ENCODE data around the gene ETV2.
A peak's percentile ranks its signal among the peaks of the same experiment; 100 is the strongest.

Gene ETV2

DNA sequence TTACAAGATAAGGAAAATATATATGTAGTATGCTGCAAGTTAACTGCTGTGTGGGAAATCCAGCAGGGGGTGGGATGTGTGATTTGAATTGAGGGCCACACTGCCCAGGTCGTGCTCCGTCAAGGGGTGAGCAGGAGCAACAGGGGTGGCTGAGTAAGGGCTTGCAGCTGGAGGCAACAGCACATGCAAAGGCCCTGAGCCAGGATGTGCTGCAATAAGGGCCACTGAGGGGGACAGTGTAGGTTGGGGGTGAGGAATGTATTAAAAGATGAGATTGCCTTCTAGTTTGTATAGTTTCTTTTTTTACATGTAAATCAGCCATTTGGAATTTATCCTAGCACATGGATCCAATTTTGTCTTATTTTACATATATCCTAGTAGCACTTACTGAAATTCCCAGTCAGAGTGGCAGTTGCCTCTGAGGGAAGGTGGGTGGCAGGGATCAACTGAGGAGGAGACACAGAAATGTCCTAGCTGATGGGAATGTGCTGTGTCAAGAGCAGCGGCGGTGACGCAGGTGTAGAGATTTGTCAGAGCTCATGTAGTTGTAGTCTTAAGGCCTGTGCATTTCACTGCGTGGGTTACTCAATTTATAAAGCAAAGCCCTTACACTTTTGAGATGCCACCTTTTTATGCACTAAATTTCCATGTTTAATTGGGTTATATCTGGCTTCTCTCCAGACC, 18.1 kb upstream of the ETV2 start:
- no peak for DNase-seq
- in situ Hi-C loops (cut with MboI; ENCODE audit: low pct_unique_long_range_greater_than_20kb, low sequenced_read_pairs) = no loop called here

DNA sequence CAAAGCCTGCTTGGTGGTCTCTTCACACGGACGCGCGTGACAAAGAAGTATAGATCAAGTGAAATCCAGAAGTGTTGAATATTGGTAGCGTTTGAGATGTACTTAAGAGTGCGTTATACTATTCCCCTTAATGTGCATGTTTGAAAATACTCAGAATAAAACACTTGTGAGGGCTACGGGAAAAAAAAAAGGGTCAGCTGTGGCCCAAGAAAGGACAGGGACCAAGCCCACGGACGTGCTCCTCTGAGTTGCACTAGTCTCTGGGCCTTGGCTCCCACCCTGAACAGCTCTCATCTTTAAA, 13.3 kb upstream of the ETV2 start:
- no peak for DNase-seq
- in situ Hi-C loops (cut with MboI; ENCODE audit: low pct_unique_long_range_greater_than_20kb, low sequenced_read_pairs) = no loop called here

DNA sequence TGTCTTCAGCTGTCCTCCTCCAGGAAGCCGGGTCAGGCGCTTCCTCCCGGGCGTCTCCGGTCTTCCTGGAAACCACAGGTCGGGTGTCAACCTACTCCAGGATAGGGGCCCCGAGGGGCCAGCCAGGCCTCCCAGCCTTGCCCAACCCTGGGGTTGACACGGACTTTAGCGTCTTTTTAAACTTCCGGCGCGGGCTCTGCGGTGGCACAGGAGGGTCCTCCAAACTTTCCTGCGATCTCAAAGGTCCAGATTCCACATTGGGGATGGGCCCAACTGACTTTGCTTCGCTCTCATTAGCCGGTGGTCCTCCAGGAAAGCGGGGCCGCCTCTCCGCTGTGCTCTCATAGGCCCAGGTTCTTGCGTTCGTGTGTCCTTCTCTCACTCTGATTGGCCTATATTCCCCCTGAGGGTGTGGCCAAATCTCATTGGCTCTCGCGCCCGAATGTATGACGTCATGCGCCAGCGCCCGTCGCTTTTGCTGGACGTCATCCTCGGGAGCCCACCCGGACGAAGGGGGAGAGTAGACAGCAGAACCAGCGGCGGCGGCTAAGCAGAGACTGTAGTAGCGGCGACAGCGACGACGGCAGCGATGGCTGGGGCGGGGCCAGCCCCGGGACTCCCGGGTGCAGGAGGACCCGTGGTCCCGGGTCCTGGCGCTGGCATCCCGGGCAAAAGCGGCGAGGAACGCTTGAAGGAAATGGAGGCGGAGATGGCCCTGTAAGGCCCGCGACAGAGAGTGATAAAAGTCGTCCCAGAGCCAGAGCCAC, 12.8 kb upstream of the ETV2 start, which contains the start of gene RBM42:
RBM42 (plus strand) TSS at position 472 of the 767 bp plus-strand sequence; CDS start at position 590, 118 bp downstream.
- in situ Hi-C loops (cut with MboI; ENCODE audit: low pct_unique_long_range_greater_than_20kb, low sequenced_read_pairs) = no loop called here
- peak; percentile 99 for DNase-seq

DNA sequence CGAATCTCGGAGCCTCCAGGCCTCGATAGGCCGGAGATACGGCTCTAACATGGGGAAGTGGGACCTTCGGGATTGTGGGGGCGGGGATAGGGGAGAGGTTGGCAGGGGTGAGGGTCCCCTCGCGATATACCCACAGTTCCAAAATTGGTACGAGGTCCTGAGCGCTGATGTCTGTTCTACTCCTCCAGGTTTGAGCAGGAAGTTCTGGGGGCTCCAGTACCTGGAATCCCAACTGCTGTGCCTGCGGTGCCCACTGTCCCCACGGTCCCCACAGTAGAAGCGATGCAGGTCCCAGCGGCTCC, 12.3 kb upstream of the ETV2 start:
- DNase-seq = no peak

DNA sequence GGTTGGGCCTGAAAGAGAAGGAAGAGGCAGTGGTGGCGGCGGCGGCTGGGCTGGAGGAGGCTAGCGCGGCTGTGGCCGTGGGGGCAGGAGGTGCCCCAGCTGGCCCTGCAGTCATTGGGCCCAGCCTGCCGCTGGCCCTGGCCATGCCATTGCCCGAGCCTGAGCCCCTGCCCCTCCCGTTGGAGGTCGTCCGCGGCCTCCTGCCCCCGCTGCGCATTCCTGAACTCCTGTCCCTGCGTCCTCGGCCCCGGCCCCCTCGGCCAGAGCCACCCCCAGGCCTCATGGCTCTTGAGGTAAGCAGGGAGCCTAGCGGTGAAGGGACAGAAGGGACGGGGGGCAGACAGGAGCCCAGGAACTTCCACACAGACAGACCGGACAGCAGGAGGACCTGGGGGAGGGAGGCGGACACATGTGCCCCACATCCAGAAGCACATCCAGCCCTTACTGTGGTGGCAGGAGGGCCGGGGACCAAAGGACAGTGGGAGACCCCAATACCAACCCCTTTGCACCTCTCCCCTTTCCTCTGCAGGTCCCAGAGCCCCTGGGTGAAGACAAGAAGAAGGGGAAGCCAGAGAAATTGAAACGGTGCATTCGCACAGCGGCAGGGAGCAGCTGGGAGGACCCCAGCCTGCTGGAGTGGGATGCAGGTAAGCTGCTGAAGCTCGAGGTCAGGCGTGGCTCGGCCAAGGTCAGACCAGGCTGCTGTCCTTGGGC, 7.7 kb upstream of the ETV2 start:
- in situ Hi-C loops (cut with MboI; ENCODE audit: low pct_unique_long_range_greater_than_20kb, low sequenced_read_pairs) = no loop called here
- DNase-seq = no peak

More for the DNA sequence above, 12.3 kb upstream of the ETV2 start:
- in situ Hi-C loops (cut with MboI; ENCODE audit: low pct_unique_long_range_greater_than_20kb, low sequenced_read_pairs) = no loop called here

DNA sequence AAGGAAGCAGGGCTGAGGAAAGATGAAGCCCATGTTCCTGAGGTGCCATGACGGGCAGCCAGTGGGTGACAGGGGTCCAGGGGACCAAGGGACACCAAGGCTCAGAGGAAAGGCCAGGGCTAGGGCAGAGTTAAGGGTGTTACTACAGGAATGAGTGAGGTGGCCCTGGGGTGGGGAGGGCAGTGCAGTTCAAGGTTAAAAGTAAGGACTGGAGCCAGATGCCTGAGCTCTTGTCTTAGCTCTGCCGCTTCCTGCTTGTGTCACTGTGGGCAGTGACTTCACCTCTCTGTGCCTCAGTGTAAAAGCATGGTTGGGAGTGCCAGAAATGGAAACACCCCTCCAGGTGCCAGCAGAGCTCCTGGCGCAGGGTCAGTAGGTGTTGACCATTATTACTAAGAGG, 4.9 kb upstream of the ETV2 start:
- no peak for DNase-seq
- in situ Hi-C loops (cut with MboI; ENCODE audit: low pct_unique_long_range_greater_than_20kb, low sequenced_read_pairs) = no loop called here

DNA sequence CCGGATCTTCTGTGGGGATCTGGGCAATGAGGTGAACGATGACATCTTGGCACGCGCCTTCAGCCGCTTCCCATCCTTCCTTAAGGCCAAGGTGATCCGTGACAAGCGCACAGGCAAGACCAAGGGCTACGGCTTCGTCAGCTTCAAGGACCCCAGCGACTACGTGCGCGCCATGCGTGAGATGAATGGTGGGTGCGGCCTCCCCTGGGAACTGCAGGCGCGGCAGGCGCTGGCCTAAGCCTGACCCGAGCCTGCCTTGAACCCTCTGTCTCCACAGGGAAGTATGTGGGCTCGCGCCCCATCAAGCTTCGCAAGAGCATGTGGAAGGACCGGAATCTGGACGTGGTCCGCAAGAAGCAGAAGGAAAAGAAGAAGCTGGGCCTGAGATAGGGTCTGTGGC, 4.4 kb upstream of the ETV2 start:
- no peak for DNase-seq
- in situ Hi-C loops (cut with MboI; ENCODE audit: low pct_unique_long_range_greater_than_20kb, low sequenced_read_pairs) = no loop called here

DNA sequence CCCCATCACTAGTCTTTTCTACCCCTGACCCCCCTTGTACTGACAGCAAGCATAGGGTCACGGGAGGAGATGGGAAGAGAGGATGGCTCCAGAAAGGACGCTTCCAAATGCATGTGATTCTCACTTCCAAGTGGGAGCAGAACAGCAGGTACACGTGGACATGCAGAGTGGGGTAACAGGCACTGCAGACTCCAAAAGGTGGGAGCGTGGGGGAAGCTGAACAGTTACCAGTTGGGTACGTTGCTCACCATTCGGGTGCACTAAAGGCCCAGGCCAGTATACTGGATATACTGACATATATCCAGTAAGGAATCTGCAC, 2.3 kb upstream of the ETV2 start:
- in situ Hi-C loops (cut with MboI; ENCODE audit: low pct_unique_long_range_greater_than_20kb, low sequenced_read_pairs) = no loop called here
- DNase-seq = no peak

DNA sequence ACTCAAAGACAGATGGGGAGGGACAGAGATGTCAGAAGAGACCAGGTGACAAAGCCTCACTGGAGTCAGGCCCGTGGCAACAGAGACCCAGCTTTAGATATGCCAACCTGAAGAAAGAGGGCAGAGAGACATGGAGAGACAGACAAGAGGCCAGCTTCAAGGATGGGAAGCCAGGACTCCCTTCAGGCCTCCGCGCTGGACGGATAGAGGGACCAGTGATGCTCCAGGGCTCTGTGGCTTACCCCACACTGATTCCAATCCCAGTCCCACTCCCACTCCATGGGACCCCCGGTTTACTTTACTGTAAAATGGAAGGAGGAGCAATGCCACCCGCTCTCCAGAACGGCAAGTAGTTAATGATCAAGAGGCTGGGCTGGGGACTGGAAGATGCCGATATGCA, 1.7 kb upstream of the ETV2 start:
- DNase-seq = no peak
- in situ Hi-C loops (cut with MboI; ENCODE audit: low pct_unique_long_range_greater_than_20kb, low sequenced_read_pairs) = no loop called here

DNA sequence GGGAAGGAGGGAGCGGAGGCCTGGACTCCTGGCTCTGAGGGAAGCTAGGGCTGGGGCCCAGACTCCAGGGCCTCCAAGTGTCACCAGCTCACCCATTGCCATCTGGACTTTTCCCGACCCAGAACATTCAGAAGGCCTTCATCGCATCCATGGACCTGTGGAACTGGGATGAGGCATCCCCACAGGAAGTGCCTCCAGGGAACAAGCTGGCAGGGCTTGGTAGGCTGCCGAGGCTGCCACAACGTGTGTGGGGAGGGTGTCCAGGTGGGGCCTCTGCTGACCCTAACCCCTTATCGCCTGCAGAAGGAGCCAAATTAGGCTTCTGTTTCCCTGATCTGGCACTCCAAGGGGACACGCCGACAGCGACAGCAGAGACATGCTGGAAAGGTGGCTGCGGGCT, 767 bp downstream of the ETV2 start:
- DNase-seq = no peak
- in situ Hi-C loops (cut with MboI; ENCODE audit: low pct_unique_long_range_greater_than_20kb, low sequenced_read_pairs) = no loop called here

DNA sequence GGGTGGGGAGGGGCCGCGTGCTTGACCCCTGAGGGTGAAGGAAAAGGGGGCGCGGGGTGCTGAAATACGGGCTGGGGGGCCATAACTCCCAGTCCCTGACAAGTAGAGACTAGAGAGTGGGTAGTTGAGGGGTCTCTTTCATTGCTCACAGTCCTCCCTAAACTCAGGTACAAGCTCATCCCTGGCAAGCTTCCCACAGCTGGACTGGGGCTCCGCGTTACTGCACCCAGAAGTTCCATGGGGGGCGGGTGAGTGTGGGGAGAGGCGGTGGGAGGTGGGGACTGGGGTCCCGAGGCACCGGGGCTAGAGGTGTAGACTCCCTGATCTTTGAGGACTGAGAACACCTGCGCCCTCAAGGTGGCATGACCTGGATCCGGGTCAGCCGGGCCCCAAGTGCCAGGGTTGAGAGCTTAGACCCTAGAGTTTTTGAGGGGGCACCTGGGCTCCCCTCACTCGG, 1.3 kb downstream of the ETV2 start:
- in situ Hi-C loops (cut with MboI; ENCODE audit: low pct_unique_long_range_greater_than_20kb, low sequenced_read_pairs) = no loop called here
- no peak for DNase-seq

DNA sequence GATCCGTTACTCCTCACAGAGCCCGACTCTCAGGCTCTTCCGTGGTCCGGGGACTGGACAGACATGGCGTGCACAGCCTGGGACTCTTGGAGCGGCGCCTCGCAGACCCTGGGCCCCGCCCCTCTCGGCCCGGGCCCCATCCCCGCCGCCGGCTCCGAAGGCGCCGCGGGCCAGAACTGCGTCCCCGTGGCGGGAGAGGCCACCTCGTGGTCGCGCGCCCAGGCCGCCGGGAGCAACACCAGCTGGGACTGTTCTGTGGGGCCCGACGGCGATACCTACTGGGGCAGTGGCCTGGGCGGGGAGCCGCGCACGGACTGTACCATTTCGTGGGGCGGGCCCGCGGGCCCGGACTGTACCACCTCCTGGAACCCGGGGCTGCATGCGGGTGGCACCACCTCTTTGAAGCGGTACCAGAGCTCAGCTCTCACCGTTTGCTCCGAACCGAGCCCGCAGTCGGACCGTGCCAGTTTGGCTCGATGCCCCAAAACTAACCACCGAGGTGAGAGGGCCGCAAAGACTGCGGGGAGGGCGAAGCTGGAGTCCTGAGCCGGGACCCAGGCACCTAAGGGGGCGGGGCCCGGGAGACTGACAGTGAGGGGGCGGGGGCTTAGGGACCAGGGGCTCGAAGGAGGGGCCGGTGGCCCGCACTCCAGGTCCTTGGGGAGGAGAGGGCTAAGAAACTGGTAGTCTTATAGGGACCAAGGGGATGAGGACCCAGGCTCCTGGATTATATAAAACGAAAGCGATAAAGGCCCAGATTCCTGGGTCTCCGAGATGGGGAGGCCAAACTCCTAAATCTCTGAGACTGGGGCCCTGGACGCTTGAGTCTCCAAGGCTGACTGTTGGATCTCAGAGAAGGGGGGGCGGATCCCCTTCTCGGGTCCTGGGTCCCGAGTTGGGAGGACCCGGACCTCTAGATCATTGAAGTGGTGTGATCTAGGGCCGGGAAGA, 2.0 kb downstream of the ETV2 start:
- DNase-seq = peak; percentile 90
- in situ Hi-C loops (cut with MboI; ENCODE audit: low pct_unique_long_range_greater_than_20kb, low sequenced_read_pairs) = no loop called here

DNA sequence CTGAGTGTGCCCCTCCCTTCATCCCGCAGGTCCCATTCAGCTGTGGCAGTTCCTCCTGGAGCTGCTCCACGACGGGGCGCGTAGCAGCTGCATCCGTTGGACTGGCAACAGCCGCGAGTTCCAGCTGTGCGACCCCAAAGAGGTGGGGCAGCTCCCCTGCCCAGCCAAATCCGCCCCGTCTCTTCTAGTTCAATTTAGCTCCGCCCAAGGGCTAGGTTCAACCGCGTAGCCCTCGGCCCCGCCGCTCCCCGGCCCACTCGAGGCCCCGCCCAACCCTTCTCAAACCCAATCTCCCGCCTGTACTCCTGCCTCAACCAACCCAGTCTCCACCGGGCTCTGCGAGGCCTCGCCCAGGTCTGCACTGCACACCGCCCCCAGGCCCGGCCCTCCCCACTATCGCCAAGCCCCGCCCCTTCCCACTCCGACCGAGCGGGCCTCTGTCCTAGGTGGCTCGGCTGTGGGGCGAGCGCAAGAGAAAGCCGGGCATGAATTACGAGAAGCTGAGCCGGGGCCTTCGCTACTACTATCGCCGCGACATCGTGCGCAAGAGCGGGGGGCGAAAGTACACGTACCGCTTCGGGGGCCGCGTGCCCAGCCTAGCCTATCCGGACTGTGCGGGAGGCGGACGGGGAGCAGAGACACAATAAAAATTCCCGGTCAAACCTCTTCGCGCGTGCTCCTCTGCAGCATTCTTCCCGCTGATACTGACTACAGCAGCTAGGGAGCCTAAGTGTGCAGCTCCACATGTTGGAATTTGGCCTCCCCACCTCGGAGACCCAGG, 2.9 kb downstream of the ETV2 start:
- peak; percentile 96 for DNase-seq
- in situ Hi-C loops (cut with MboI; ENCODE audit: low pct_unique_long_range_greater_than_20kb, low sequenced_read_pairs) = no loop called here

DNA sequence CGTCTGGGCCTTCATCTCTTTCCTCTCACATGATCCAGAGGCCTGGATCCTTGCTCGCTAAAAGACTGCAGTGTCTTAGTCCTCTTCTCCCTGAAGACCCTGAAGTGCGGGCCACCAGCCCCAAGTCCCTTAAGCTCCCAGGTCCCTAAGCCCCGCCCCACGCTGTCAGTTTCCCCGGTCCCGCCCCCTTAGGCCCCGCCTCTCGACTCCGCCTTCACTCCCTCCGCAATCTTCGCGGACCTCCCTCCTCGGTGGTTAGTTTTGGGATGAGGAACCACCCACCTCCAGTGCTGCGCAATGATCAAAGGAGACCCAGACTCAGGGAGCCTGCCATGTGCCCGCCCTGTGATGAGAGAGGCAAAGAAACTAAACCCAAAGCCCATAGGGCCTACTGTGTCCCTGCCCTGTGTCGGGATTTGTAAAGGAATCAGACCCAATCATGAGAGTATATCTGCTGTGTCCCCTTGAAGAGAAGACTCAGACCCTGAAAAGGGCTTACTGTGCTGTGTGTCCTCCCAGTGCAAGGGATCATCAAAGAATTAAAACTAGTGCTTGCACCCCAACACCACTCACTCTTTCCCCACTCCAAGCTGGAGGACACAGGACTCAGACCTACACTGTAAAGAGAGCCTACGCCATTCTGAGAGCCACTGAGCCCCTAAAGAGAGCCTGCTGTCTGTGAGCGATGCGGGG, 3.6 kb downstream of the ETV2 start:
- in situ Hi-C loops (cut with MboI; ENCODE audit: low pct_unique_long_range_greater_than_20kb, low sequenced_read_pairs) = no loop called here
- peak; percentile 82 for DNase-seq

DNA sequence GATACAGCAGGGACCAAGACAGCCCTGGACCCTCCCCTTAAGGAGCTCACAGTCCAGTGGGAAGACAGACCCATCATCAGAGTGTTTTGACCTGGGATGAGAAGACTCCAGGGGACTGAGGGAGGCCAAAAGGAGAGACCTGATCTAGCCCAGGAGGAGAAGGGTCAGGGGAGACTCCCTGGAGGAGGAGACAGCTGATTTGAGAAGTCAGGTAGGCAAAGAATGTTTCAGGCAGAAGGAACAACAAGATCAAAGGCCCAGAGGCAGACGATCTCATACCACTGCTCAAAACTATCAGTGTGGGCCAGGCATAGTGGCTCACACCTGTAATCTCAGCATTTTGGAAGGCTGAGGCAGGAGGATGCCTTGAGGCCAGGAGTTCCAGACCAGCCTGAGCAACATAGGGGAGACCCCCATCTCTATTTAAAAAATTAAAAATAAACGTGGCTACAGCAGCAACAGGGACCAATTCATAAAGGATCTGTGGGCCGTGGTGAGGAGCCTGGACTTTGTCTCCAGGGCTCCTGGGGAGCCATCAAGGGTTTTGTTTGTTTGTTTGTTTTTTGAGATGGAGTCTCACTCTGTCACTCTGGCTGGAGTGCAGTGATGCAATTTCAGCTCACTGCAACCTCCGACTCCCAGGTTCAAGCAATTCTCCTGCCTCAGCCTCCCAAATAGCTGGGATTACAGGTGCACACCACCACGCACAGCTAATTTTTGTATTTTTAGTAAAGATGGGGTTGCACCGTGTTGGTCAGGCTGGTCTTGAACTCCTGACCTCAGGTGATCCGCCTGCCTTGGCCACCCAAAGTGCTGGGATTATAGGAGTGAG, 4.4 kb downstream of the ETV2 start:
- in situ Hi-C loops (cut with MboI; ENCODE audit: low pct_unique_long_range_greater_than_20kb, low sequenced_read_pairs) = no loop called here
- no peak for DNase-seq

DNA sequence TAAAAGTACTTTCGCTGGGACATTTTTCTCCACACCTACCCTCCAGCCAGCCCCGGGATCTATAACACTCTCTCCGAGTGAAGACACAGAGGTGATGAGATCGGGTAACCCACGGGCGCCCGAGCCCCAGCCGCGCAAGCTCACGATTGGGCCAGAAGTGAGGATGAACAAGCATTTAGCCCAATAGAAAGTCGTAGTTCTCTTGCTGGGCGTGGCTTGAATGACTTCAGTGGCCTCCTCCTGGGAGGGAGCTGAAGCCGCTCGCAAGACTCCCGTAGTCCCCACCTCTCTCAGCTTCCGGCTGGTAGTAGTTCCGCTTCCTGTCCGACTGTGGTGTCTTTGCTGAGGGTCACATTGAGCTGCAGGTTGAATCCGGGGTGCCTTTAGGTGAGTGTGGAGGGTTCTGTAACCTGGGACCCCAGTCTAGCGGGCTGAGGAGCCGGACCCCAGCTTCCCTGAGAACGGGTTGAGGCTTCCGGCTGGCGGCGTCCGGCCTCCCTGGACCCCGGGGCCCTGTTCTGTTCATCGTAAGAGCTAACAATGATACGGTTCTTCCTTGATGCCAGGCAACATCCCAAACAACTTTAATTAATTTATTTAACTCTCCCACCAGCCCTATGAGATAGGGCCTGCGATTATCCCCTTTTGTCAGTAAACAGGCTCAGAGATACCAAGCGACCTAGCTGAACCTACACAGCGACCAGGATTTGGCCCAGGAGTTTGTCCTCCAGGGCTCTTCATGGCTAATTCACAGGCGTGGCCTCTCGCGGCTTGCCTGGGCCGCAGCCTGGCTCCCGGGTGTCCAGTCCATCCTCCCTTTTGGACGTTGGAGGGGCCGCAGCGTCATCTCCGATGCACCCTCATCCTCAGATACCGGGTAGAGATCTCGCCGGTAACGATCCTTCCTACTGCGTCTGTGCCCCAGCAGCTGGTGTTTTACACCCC, 6.7 kb downstream of the ETV2 start, which contains the start of gene COX6B1:
COX6B1 (plus strand) TSS at position 307 of the 945 bp plus-strand sequence. CDS start 2,921 bp downstream, outside the sequence.
- in situ Hi-C loops (cut with MboI; ENCODE audit: low pct_unique_long_range_greater_than_20kb, low sequenced_read_pairs) = no loop called here
- peak; percentile 97 for DNase-seq
